Posterior cingulate gyrus (tissue), 11 donors: ENCODE results near the gene GRID1.

Source experiments
- DNase-seq, 10 donors: peaks; one replicate each; pipeline versions ENCODE4 v3.0.0 to v3.0.0-alpha.2; 2020 to 2021; ENCODE audit warnings: mixed read lengths in 3 of 10
- intact Hi-C: fragments of 100-400 bp; cut with DNase I; formaldehyde crosslinking; loops from one replicate; pipeline ENCODE4 v1.15.1; 2023

Gene GRID1

GRCh38 chr10:86372784-86373239 lies 6.2 kb upstream of the GRID1 start:
- DNase-seq: peak in 2 of 10 donors; percentile 31 to 59
- intact Hi-C loops: loop anchor here (10.0 kb wide), 3 partner anchors 268 to 1588 kb away; no protein-coding TSS in a partner anchor

DNA sequence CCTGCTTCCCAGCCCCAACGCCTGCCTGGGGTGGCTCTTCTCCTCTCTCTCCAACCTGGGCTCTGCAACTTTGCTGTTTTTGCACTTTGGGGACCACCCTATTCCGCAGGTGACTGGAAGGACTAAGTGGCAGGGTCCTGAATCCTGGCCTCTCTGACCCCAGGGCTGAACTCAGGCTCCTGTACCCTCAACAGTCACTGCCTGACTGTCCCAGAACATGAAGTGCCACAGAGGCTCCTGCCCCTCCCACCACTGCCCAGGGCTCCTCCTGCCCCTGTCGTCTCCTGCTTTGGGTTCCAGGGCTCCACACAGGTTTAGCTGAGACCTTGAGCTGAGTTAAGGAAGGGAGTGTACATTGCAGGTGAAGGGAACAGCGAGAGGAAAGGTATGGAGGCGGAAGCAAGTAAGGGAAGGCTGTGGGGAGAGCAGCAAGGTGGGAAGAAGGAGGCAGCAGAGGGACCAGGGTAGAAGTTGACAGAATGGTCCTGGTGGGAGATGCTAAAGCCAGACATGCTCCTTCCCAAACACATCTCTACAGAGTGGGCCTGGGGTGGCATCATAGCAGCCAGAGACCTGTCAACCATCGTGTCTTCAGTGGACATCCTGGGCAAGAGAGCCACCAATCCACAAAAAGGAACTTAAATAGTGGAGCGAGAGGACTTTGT lies 5.7 kb upstream of the GRID1 start:
- peak in 3 of 10 donors; percentile 10 to 50 (median 27) for DNase-seq
- intact Hi-C loops: loop anchor here (10.0 kb wide), 3 partner anchors 267 to 1587 kb away; no protein-coding TSS in a partner anchor

DNA sequence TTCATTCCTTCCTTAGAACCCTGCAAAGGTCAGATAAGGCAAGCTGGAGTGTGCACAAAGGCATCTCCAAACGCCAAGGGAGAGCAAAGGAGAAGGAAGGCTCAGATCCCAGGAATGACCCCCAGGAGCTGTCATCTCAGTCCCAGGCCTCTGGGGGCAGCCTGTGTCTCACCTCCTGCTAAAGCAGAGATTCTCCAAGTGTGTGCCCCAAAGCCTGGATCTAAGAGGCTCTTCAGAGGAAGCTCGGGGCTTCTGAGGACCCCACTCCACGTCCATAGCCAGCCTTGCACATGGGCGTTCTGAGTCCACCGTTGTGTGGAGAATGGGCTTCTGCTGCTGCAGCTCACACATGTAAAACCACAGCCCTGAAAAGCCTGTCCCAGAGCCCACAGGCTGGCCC lies 5.1 kb upstream of the GRID1 start:
- intact Hi-C loops: loop anchor here (10.0 kb wide), 3 partner anchors 267 to 1587 kb away; no protein-coding TSS in a partner anchor

DNA sequence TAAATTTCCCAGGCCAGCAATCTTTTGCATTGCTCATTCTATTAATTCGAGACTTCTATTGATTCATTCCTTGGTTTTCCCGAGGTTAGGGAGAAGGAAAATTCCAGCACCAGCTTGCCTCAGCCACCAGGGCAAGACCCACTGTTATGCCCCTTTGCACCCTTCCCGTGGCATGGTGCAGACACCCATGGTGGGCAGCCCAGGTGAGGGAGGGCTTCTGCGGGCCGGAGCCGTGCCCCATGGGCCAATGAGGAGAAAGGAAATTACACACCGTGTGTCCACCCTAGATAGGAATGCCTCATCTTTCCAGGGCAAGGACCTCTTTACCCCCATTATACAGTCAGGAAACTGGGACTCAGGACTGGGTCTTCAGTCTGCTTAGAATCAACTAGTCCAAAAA lies 4.5 kb upstream of the GRID1 start:
- intact Hi-C loops: loop anchor here (10.0 kb wide), 3 partner anchors 266 to 1586 kb away; no protein-coding TSS in a partner anchor
- DNase-seq: peak in 3 of 10 donors; percentile 9 to 62 (median 22)

More for the DNA sequence above, 5.1 kb upstream of the GRID1 start:
- peak in 3 of 10 donors; percentile 10 to 56 (median 45) for DNase-seq

GRCh38 chr10:86370006-86370585 lies 3.5 kb upstream of the GRID1 start:
- DNase-seq: peak in 3 of 10 donors; percentile 11 to 25 (median 16)
- intact Hi-C loops: loop anchor here (10.0 kb wide), 3 partner anchors 265 to 1585 kb away; no protein-coding TSS in a partner anchor

GRCh38 chr10:86368987-86369386 lies 2.4 kb upstream of the GRID1 start:
- DNase-seq: peak in 4 of 10 donors; percentile 5 to 52 (median 26)
- intact Hi-C loops: no loop called here

GRCh38 chr10:86368046-86368445 lies 1.5 kb upstream of the GRID1 start:
- intact Hi-C loops: no loop called here
- DNase-seq: peak in 4 of 10 donors; percentile 11 to 27 (median 16)

DNA sequence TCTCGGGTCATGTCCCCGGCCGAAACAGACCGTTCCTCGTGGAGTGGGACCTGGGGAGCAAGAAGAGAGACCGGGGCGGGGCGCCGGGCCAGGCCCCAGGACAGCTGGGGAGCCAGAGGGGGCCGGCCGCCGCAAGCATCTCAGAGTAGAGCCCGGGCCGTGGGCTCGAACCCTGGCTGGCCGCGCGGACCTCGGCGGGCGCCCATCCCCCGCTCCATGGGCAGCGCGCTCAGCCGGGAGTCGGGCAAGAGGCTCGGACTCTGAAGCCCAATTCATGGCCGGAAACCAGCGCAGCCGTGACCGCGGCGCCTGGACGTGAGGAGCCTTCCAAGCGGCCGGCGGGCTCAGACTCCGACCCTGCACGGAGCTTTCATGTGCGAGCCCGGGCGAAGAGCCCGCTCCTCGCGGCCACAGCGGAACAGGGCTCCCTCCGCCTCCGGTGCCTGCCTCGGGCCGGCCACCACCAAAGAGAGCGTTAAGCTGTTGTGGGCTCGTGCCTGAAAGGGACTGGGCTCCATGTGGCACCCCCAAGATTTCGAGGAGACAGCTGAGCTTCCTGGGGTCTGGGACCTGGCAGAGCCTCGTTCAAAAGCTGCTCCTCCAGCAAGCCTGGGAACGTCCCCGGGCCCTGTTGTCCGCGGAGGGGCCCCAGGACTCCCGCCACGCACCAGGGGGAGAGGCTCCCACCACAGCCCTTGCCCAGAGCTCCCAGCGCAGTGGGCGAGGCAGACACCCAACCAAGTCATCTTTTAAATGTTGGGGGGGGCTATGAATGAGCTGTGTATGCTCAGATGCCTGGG lies 757 bp upstream of the GRID1 start:
- DNase-seq: peak; percentile 48 to 93 (median 66)
- intact Hi-C loops: loop anchor here (2.0 kb wide), 2 partner anchors 105 to 185 kb away; no protein-coding TSS in a partner anchor

DNA sequence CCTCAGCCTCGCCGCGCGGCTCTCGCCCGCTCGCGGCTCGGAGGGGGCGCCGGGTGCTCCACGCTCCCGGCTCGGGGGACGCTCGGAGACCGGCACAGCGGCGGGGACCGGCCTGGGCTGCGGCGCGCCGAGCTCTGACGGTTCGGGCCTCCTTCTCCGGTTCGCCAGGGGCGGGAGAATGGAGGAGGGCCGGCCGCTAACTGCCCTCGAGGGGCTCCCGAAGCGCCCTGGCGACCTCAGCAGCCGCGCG lies 232 bp upstream of the GRID1 start:
- intact Hi-C loops: loop anchor here (2.0 kb wide), 2 partner anchors 104 to 184 kb away; no protein-coding TSS in a partner anchor
- no peak for DNase-seq

DNA sequence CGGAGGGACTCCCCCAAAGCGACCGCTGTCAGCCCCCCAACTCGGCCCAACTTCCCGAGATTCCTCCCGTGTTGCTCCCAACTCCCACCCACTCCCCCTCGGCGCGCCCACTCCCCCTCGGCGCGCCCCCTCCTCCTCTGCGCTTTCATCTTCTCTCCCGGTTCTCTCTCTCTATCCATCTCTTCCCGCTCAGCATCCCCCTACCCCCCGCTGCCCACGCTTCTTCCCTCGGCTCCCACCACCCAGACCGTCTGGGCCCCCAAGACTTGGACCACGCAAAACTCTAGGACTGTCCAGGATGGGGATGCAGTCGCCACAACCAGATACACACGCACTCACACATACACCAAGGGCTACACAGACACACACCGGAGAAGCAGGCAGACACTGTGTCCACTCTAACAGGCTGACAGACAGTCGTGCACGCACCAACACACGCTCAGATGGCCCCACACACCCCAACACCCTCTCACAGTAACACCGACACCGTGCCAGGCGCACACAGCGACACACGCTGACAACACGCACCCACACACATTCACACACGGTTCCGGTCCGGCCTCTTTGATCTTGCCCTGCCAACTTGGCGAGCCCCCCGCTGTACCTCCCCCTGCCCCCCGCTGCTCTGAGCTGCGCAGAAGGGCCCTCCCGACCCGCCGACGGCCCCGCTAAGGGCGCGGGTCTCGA lies 1.1 kb downstream of the GRID1 start:
- DNase-seq: peak in 7 of 10 donors; percentile 46 to 89 (median 56)
- intact Hi-C loops: loop anchor here (2.0 kb wide), 2 partner anchors 103 to 183 kb away; no protein-coding TSS in a partner anchor

GRCh38 chr10:86364491-86365345 lies 1.9 kb downstream of the GRID1 start:
- intact Hi-C loops: no loop called here

DNA sequence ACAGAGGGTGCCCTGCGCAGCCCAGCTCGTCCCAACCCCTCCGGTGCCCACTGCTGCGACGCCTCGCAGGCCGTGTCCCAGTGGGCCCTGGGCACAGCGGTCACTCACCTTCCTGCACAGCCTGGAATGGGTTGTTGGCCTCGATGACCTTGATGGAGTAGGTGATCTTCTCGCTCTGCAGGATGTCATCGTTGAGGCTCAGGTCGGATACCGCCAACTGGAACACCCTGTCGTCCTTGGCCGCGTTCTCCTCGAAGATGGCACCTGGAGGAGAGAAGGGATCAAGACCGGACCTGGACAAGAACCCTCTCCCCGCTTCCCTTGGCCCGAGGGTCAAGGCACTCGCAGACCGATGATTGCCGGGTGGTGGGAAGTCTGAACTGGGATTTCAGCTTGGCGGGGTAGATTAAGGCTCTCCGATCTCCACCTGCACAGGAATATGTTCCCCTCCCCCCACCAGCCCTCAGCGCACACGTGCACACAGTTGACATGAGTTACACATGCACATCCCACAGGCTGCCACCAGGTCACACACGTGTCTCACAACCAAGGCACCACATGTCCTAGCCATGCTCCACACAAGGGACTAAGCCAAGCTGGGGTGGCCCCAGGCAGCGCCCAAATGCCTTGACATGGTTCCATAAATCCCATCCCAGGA lies 2.6 kb downstream of the GRID1 start:
- peak in 5 of 10 donors; percentile 7 to 72 (median 15) for DNase-seq
- intact Hi-C loops: no loop called here

More at GRCh38 chr10:86364491-86365345, 1.9 kb downstream of the GRID1 start:
- DNase-seq: peak in 6 of 10 donors; percentile 9 to 90 (median 42)

- intact Hi-C loops: no loop called here
- DNase-seq: peak in 9 of 10 donors; percentile 49 to 96 (median 74)
Observed at GRCh38 chr10:86363184-86363832, 3.3 kb downstream of the GRID1 start.

- intact Hi-C loops: no loop called here
- DNase-seq: peak in 6 of 10 donors; percentile 8 to 87 (median 30)
Observed at GRCh38 chr10:86362586-86363183, 3.9 kb downstream of the GRID1 start.

DNA sequence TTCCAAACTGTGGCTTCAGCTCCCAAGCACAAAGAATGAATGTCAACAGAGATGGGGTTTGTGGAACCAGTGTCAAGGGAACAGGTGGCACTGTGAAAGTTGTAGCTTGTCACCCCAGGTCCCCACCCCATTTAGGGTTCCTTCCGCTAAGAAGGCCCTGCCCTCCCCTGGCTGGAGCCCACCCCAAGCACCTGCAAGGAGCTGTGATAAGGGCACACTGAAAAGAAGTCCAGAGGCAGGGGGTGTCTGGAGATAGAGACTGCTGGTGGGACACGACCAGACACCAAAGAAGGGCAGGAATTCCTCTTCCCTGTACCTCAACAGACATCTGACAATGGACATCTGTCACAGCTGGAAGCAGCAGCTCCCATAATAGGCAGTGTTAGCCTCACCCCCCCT lies 4.5 kb downstream of the GRID1 start:
- intact Hi-C loops: no loop called here
- DNase-seq: peak in 4 of 10 donors; percentile 5 to 19 (median 16)

DNA sequence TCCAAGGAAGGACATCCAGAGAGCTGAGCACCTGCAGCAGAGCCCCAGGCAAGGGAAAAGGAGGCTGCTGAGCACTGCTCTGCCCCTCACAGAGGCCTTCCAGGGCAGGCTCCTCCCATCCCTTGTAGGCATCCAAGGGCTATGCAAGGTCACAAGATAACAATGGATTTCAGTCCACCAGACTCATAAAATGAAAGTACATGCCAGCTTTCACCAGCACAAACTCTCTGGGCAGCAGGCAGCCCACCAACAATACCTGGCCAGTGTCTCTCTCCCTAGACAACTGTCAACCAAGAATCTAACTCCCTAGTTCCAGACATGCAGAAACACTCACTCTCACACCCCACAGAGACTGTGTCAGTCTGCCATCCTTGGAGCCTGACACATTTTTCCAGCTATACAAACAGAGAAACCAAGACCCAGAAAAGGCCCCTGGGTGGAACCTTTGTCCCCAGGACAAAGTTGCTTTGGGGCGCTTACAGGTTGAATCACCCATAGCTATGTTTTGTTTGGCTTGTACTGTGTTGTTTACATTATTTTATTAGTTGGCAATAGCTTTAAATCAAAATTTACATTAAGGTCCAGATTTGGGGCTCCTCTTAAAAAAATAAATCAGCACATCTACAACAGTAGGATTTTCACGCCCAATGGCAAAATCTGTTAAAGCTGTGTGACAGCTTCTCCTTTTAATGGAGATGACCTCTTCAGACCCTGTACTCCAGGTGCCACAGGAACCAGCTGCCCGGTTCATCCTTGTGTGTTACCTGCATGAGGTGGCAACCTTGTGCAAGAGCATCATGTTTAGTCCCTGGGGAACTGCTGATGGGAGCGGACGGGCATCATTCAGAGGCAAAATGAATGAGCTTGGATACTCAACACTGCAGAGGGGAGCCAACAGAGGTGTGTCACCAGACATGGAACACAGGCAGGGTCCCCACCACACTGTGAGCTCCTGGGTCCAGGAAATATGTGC lies 5.2 kb downstream of the GRID1 start:
- intact Hi-C loops: no loop called here
- peak in 6 of 10 donors; percentile 11 to 85 (median 56) for DNase-seq
